A204.1 (cell line): Measurements from ENCODE around the gene DSE.

Experiments used
- FAIRE-seq: peaks from 2 replicates; lab custom pipeline; 2012; peaks lifted over from hg19 to GRCh38; lab: Jason Lieb, UNC

DSE gene

GRCh38 chr6:116413357-116413756 is 42.6 kb downstream of the DSE start:
- no peak for FAIRE-seq

- no peak for FAIRE-seq
Measured at GRCh38 chr6:116417661-116418060, 46.9 kb downstream of the DSE start.

GRCh38 chr6:116419069-116419786 is 48.5 kb downstream of the DSE start:
- FAIRE-seq: peak; percentile 25

GRCh38 chr6:116420341-116420740 is 49.6 kb downstream of the DSE start:
- no peak for FAIRE-seq

GRCh38 chr6:116422238-116422637 is 51.5 kb downstream of the DSE start:
- no peak for FAIRE-seq

- no peak for FAIRE-seq
Measured at GRCh38 chr6:116424001-116424400, 53.3 kb downstream of the DSE start.

- no peak for FAIRE-seq
Measured at GRCh38 chr6:116426551-116426950, 55.8 kb downstream of the DSE start.

- FAIRE-seq: no peak
Measured at GRCh38 chr6:116429111-116429510, 58.4 kb downstream of the DSE start.

- no peak for FAIRE-seq
Measured at GRCh38 chr6:116430860-116431259, 60.1 kb downstream of the DSE start.

GRCh38 chr6:116431964-116432595 is 61.3 kb downstream of the DSE start:
- no peak for FAIRE-seq

- FAIRE-seq: no peak
Measured at GRCh38 chr6:116433206-116433712, 62.5 kb downstream of the DSE start.

- FAIRE-seq: no peak
Measured at GRCh38 chr6:116434056-116434725, 63.4 kb downstream of the DSE start.

GRCh38 chr6:116436586-116436985 is 65.8 kb downstream of the DSE start:
- FAIRE-seq: no peak

- no peak for FAIRE-seq
Measured at GRCh38 chr6:116437656-116438055, 66.9 kb downstream of the DSE start.

GRCh38 chr6:116438590-116439448 is 68.1 kb downstream of the DSE start:
- FAIRE-seq: no peak

- FAIRE-seq: no peak
Measured at GRCh38 chr6:116439522-116440051, 68.8 kb downstream of the DSE start.

- FAIRE-seq: no peak
Measured at GRCh38 chr6:116443105-116443504, 72.4 kb downstream of the DSE start.

GRCh38 chr6:116444092-116444491 is 73.3 kb downstream of the DSE start:
- FAIRE-seq: peak; percentile 35

GRCh38 chr6:116444575-116444974 is 73.8 kb downstream of the DSE start:
- FAIRE-seq: no peak

GRCh38 chr6:116445102-116445501 is 74.4 kb downstream of the DSE start:
- FAIRE-seq: no peak

GRCh38 chr6:116446399-116446798 is 75.7 kb downstream of the DSE start:
- no peak for FAIRE-seq

- no peak for FAIRE-seq
Measured at GRCh38 chr6:116447052-116447451, 76.3 kb downstream of the DSE start.
